GM19035 (cell line): Measurements from ENCODE around the gene ZCCHC14.

Source experiments
- ATAC-seq: cut with Tn5 transposase; IDR thresholded peaks from one replicate; pipeline ENCODE4 v1.9.1; 2021; ENCODE audit not compliant: unreplicated experiment

ZCCHC14 gene

DNA sequence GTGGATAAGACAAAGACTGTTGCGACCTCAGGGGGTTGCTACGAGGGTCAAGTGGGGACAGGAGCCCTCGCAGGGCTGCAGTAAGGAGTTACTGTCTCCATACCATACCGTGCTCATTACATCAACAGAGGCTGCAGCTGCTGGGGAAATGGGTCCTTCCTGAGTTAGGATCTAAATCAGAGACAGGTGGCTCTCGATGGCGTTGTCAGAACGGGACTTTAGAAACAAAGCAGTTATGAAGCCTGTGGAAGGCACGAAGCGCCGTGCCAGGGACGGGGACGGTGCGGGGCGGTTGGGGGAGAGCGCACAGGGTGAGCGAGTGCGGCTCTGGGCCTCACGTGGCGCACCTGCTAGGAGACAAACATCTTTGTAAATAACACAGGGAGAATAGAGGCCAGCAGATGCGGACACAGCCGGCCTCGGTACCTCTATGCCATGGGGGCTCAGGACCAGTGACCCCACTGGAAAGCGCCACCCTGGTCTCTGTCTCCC lies 34.4 kb downstream of the ZCCHC14 start:
- no peak for ATAC-seq

DNA sequence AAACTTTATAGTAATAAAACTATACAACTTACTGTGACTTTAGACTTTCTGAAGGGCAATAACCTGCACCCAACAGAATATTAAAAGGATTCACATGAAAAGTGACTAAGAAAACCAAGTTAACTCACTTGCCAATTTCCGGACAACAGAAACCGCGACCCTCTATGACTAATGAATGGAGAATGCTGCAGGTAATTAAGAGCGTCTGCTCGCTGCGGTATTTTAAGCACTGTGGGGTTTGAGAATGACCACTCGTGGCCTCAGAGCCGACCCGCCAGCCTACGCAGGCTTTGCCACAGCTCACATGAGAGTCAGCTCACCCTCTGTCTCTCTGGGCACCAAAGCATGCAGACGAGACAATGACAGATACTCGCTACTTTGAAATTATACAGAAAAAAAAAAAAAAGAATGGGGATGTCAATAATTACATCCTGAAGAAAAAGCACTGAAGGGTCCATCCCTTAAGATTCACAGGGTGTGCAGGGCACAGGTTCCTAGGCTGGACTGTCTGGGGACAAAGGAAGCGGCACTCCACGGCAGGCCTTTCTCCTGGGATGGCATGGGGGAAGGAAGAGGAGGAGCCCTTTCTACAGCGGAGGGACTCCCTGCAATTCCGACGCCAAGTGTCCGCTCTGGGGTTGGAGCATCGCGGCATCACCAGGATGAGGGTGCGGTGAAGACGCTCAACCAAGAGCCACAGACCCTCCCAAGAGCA lies 35.0 kb downstream of the ZCCHC14 start:
- no peak for ATAC-seq

DNA sequence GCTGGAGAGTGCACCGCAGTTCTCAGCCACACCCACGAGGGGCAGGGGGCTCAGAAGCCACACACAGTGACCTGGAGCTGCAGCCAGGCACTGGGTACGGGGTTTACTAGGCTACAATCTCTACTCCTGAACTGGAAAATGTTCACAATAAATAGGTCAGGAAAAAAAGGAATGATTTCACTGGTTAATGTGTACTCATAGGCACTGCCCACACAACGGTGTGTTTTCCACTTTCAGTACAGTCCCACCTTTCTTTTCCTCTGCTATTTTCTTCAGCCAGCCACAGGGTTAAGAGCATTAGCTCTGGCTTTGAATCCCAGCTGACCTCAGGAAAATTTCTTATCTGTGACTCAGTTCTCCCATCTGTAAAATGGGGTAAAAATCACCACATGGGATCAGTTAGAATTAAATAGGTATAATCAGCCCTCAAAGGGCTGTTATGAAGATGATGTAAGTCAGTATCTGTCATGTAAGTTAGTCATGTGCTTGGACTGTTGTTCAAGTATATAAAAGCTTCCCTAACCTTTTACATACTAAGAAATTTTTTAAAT lies 35.7 kb downstream of the ZCCHC14 start:
- ATAC-seq = no peak

DNA sequence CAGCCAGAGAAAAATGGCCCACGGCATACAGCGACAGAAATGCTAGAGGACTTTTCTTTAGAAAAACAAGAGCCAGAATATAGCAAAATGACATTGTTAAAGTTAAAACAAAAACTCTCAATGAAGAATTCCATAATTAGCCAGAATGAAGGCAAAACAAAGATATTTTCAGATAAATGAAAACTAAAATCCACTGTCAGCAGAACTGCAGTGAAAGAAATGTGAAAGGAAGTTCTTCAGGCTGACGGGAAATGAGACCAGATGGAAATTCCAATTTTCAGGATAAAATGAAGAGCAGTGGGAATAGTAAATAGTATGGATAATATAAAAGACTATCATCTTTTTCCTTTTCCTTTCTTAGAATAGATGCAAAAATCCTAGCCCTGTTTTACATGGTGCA lies 38.4 kb downstream of the ZCCHC14 start:
- ATAC-seq = no peak

DNA sequence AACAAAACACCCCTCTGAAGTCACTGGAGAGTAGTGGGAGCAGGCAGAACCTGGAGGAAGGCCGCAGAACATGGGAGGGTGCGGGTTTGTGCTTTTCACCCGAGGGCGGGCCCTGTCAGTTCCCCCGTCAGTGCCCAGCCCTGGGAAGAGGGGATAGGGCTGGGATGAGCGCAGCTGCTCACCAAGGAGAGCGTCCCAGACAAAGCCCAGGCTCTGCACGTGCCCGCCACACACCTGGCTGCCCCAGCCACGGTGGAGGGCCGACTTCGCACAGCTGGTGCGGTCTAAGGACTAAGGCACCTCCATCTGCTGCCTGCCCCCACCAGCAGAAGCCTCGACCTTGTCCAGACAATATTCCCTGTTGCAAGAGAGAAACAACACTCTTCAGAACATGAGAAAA lies 39.5 kb downstream of the ZCCHC14 start:
- no peak for ATAC-seq

DNA sequence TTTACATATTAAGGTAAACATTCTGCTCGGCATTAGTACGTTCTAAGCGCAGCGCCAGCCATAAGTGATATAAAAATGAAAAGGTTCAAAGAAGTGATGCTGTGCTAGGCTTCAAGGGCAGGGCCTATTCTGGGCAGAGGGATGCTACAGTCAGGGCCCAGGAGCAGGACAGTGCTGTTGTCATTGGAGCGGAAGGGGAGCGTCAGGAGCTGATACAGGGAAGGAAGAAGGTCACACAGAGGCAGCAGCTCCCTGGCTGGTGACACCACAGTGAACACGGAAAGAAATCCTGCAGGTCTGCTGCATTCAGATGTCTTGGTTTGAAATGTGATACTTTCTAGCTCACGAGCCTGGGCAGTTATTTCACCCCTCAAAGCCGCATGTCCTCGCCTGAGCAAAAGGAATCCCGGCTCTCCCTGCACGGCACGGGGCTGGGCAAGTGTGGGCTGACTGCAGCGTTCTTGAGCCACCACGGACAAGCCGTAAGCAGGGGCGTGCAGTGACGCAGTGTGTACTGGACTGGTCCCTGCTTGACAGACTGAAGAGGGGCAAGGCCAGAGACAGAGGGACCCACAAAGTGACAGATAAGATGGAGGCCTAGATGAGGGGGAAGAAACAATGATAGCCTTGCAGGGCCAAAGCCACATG lies 41.1 kb downstream of the ZCCHC14 start:
- ATAC-seq = no peak

DNA sequence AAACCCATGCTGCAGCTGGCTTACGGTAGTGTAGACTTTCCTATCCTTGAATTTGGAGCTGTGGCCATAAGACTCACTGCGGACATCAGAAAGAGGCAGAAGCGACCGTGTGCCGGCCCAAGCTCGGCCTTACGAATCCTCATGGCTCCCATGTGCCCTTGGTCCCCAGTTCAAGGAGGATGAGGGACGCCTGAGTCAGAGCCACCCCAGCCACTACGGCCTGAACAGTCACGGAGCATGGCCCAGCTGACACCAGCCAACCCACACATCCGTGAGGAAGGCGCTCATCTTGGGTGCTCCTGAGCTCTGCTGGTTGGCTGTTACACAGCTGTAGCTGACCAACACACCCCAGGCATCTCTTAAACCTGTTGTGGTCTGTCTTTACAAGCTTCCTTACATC lies 44.0 kb downstream of the ZCCHC14 start:
- ATAC-seq = no peak

DNA sequence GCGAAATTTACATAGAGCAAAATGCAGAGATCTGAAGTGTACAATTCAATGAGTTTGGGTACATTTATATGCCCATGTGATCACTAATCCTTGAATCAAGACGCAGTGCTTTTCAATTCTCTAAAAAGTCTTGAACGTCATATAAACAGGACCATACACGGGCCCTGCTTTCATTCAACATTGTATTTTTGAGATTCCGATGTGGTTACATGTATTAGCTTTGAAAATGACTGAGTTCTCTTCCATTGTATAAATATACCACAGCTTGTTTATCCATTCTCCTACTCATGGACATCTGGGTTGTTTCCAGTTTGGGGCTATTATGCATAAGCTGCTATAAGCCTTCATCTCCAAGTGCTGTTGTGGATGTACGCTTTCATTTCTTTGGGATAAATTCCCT lies 45.5 kb downstream of the ZCCHC14 start:
- ATAC-seq = no peak

DNA sequence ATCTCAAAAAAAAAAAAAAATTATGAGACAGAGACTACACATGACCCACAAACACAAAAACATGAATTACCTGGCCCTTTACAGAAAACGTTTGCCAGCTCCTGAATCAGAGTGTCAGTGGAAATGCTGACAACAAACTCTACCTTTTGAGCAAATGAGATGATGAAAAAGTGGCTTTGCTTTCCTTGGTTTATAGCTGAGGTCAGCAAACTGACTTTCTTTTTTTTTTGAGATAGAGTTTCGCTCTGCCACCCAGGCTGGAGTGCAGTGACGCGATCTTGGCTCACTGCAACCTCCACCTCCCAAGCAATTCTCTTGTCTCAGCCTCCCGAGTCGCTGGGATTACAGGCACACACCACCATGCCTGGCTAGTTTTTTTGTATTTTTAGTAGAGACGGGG lies 46.3 kb downstream of the ZCCHC14 start:
- no peak for ATAC-seq

DNA sequence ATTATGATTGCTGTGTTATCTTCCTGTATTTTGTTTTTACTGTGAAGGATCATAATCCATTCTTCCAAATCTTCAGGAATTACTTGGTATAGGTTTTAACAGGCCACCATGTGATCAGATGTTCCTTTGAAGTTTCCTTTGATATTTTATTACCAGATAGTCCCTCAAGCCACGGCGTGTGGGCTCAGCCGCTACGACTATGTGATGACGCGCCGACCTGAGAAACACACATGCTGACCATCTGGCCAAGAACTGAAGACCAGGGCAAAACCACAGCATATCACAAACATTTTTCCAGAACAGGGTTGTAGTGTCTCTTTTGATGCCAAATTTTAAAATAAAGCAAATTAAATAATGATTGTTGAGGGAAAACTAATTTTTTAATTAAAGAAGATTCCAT lies 47.3 kb downstream of the ZCCHC14 start:
- no peak for ATAC-seq

DNA sequence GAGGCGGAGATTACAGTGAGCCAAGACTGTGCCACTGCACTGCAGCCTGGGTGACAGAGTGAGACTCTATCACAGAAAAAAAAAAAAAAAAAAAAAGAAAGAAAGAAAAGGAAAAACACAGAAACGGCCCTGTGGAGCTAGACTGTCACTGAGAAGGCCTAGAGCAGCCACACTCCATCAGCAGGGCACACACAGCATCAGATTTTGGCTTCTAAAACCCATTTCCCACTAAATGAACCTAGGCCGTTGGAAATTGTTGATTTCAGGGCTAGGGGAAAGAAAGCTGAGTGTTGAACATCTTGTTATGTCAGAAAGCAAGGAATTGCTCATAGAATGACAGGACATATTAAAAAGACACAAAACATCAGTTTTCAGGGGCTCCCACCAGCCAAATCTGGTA lies 48.9 kb downstream of the ZCCHC14 start:
- ATAC-seq = no peak

DNA sequence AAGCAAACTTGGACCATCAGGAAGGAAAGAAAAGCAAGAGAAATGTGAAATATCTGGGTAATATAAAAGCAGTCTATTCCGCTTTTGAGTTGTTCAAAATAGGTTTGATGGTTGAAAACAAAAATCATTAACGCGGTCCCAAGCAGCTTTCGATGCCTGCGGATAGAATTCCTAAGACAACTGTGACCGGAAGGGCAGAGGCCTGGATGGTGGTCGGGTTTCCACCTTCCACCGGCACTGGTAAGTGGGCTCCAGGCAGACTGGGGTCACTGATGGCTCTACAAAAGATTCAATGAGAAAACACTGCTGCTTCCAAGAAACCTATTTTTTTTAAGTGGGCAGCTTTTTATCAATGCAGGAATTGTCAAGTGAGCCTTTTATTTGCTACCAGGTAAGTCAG lies 49.8 kb downstream of the ZCCHC14 start:
- no peak for ATAC-seq

DNA sequence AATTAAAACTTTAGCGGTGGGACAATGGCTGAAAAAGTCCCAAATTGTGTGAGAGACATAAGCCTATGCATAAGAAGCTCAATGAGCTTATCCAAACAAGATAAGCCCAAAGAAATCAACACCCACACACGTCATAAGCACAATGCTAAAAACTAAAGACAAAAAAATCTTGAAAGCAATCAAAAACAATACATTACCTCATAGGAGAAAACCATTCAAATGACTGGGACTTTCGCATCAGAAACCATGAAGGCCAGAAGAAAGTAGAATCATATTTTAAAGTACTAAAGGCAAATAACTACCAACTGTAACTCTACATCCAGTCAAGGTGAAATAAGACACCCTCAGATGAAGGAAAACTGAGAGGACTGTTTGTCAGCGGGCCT lies 50.2 kb downstream of the ZCCHC14 start:
- no peak for ATAC-seq

DNA sequence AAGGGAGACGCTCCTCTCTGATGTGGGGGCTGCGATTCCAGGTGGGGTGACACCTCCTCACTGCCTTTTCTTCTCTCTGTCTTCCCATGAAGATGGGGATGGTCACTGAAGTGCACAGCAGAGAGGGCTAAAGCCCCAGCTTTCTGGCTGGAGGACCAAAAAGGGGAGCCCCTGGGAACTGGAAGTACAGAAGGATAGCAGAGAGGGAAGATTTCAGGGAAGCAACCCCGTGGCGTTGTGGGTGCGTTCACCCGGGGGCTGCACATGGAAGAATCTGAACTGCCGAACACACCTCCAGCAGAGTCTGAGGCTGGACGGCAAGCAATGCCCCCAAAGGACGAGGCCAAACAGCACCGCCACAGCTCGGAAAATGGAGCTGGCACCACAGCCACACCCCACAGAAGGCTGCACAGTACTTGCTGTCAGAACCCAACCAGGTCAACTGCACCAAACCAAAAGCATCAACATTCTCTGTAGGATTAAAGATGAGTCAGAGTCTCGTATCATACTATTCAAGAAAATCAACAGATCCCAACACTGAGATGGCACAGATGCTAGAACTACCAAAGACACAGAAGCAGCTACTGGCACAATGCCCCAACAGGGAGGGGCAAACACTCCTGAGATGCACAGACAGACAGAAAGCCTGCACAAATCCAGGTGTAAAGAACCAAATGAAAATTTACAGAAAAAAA lies 50.8 kb downstream of the ZCCHC14 start:
- no peak for ATAC-seq

DNA sequence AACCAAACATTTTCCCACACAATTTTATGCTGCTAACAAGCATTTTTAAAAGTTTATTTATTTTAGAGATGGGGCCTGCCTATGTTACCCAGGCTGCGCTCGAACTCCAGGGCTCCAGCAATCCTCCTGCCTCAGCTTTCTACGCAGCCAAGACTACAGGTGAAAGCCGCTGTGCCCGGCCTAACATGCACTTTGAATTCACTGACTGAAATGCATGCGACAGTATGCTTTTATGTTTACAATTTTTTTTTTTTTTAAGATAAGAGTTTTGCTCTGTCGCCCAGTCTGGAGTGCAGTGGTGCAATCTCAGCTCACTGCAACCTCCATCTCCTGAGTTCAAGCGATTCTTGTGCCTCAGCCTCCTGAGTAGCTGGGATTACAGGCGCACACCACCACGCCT lies 52.9 kb downstream of the ZCCHC14 start:
- ATAC-seq = no peak

DNA sequence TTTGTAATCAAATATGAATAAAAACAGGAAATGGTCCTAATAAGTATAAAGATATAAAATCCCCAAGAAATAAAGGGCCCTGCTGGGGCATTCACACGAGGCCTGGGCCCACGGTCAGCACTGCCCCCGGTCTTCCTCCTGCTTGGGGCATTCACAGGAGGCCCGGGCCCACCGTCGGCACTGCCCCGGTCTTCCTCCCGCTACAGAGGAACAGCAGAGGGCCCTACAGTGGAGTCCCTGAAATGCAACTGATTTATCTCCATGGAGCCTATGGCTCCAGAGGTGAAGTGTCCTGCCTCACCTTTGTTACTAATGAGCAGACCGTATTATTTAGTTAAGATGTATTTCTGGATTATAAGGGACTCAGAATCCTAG lies 54.2 kb downstream of the ZCCHC14 start:
- ATAC-seq = no peak

DNA sequence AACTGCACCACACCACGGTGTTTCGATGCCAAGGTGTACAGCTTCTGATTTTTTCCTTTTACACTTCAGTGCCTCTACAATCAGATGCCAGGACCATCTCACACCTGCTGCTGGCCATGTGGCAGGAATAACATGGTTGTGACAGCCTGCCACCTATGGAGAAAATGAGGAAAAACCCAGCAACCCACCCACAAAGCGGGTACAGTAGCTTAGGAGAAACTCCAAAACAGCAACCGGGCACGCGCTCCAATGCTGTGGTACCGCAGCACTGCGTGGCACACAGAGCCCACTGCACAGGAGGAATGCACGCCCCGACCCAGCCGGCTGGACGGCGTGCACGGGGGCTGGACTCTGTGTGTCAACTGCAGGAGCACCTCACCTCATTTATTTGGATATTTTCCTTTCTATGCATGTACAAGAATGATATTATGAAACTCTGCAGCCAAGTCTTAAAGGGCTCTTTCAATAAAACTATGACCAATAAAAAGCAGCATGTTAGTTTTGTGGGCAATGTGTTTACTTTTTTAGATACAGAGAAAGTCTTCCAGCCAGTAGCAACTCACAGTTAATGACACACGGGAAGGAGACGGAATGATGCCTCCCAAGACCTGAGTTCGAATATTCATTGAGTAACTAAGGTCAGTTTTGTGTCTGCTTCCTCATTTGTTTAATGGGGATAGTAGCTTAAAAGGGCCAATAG lies 54.8 kb downstream of the ZCCHC14 start:
- ATAC-seq = no peak

DNA sequence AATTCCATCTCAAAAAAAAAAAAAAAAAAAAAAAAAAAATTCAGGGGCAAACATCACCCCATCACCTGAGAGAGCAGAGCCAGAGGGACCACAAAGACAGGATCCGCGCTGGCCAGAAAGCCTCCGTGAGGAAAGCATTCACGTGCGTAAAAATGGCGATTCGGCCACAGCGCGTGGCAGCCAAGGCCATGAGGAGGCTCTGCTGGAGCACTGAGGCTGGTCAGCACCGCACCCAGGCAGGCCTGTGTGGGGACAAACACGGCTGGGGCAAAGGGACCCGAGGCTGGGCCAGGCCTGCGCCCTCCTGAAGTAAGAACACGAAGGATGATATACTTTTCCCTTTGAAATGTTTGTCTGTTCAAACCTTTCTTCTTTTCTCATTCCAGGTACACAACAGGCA lies 55.5 kb downstream of the ZCCHC14 start:
- ATAC-seq = no peak

DNA sequence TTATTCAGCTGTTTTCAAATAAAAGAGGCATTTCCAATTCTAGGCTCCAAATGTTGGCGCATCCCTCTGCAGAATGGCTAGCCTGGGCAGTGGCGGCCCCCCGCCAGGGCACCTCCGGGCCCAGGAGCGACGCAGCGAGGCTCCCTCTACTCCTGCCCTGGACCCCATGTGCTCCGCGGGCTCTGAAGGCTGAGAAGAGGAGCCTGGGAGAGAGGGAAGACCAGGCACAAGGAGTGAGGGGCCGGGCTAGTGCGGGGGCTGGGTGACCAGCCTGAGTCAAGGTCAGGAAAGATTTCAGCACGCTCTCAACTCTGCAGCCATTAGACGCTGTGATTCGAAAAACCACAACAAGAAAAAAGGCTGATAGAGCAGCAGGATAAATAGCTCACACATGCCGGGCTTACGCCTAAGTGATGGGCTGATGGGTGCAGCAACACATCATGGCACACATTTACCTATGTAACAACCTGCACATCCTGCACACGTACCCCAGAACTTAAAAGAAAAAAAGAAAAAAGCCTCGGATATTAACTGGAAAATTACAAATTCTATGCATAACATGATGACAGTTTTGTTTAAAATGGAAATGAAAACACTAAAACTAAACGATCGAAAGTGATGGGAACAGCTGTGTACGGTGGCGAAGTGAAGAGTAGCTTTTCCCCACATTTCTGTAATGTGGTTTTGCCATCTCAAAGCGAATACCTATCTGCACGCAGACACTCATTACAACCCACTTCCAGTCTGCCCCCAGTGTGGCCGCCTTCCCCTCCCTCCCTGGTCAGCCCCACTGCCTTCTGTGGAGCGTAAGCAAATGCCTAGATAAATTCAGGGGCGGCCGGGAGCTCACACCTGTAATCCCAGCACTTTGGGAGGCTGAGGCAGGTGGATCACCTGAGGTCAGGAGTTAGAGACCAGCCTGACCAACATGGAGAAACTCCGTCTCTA lies 56.3 kb downstream of the ZCCHC14 start:
- no peak for ATAC-seq
